ENCODE data around the gene RB1.

- TF ChIP-seq POLR2AphosphoS5 (IDR thresholded peaks at IDR 0.05; ENCODE audit: low read depth, low read length) (no peak), TAF1 (IDR thresholded peaks at IDR 0.05; ENCODE audit: borderline replicate concordance, low read depth, low read length) (no peak), POLR2A (IDR thresholded peaks at IDR 0.05; ENCODE audit: low read depth, low read length) (no peak)
These were observed 98.9 kb downstream of the RB1 start for GRCh38 chr13:48402325-48402932.

All from GM12892 (cell line).